Neural cell (in vitro differentiated cells): ENCODE results near the gene CPSF3. TPM values are rescaled to one million over a fixed set of nuclear protein-coding genes. Genes with fewer than 3 reads are reported as not detected.

Source experiments
- H2AFZ ChIP-seq: fragments of 200-600, 300-800 bp; sonication (generic), shearing (Covaris generic); 2 replicates; pipeline ENCODE4 v1.6.0; 2014; ENCODE audit warnings: low read depth, mild to moderate bottlenecking, antibody characterized with exemption, low read length, moderate library complexity
- H3F3A ChIP-seq: fragments of 200-600 bp; shearing (Covaris generic); 2 replicates; pipeline ENCODE4 v1.6.1; 2016; ENCODE audit warnings: mild to moderate bottlenecking, moderate library complexity, mixed read lengths, antibody characterized with exemption, low read length; ENCODE audit not compliant: insufficient read depth, poor library complexity, severe bottlenecking
- H3K27ac ChIP-seq: fragments of 200-600, 300-800 bp; sonication (generic), shearing (Covaris generic); 2 replicates; pipeline ENCODE4 v1.5.1; 2014; ENCODE audit warnings: mild to moderate bottlenecking, low read length, moderate library complexity
- H3K27me3 ChIP-seq: fragments of 300-800, 200-600 bp; sonication (generic), shearing (Covaris generic); 2 replicates; pipeline ENCODE4 v1.6.0; 2014; ENCODE audit warnings: mild to moderate bottlenecking, low read depth, low read length, moderate library complexity; ENCODE audit not compliant: insufficient read depth
- H3K36me3 ChIP-seq: fragments of 300-800, 200-600 bp; sonication (generic), shearing (Covaris generic); 2 replicates; pipeline ENCODE4 v1.5.1; 2014; ENCODE audit warnings: mild to moderate bottlenecking, antibody characterized with exemption, low read length, moderate library complexity; ENCODE audit not compliant: insufficient read depth
- H3K4me2 ChIP-seq: fragments of 300-800, 200-600 bp; sonication (generic), shearing (Covaris generic); 2 replicates; pipeline ENCODE4 v1.6.0; 2014; ENCODE audit warnings: mild to moderate bottlenecking, low read length
- H3K4me3 ChIP-seq: fragments of 300-800, 200-600 bp; sonication (generic), shearing (Covaris generic); 2 replicates; pipeline ENCODE4 v1.5.1; 2014; ENCODE audit warnings: mild to moderate bottlenecking, low read length, moderate library complexity
- H3K79me2 ChIP-seq: fragments of 200-600 bp; shearing (Covaris generic); replicated peaks from 2 replicates; pipeline ENCODE4 v1.6.0; 2014; ENCODE audit warnings: mild to moderate bottlenecking, low read length, moderate library complexity; ENCODE audit not compliant: insufficient read depth
- H3K9ac ChIP-seq: fragments of 300-800, 200-600 bp; sonication (generic), shearing (Covaris generic); 2 replicates; pipeline ENCODE4 v1.6.1; 2016; ENCODE audit warnings: mild to moderate bottlenecking, low read length, mixed read lengths
- H3K9me2 ChIP-seq: fragments of 200-600 bp; shearing (Covaris generic); 2 replicates; pipeline ENCODE4 v1.6.1; 2016; ENCODE audit warnings: mild to moderate bottlenecking, low read length, mixed read lengths; ENCODE audit not compliant: insufficient read depth
- H3K9me3 ChIP-seq: fragments of 200-600, 300-800 bp; sonication (generic), shearing (Covaris generic); 2 replicates; pipeline ENCODE4 v1.6.1; 2016; ENCODE audit warnings: mild to moderate bottlenecking, mixed run types, low read length, moderate library complexity, mixed read lengths
- H4K20me1 ChIP-seq: fragments of 200-600 bp; shearing (Covaris generic); 2 replicates; pipeline ENCODE4 v1.6.1; 2016; ENCODE audit warnings: mild to moderate bottlenecking, mixed run types; ENCODE audit not compliant: insufficient read depth
- CTCF ChIP-seq: fragments of 450-650 bp; IDR thresholded peaks from 2 replicates; pipeline ENCODE4 v1.5.1; 2014; ENCODE audit warnings: antibody characterized with exemption, mild to moderate bottlenecking, moderate library complexity; ENCODE audit not compliant: poor library complexity, severe bottlenecking
- EP300 ChIP-seq: fragments of 450-650 bp; conservative IDR thresholded peaks from 2 replicates; pipeline ENCODE4 v1.6.1; 2014; ENCODE audit warnings: antibody characterized with exemption, mild to moderate bottlenecking, moderate library complexity; ENCODE audit not compliant: poor library complexity, severe bottlenecking
- EZH2 ChIP-seq: fragments of 200-600, 300-800 bp; shearing (Covaris generic), sonication (generic); IDR thresholded peaks from 2 replicates; pipeline ENCODE4 v1.6.1; 2014; ENCODE audit warnings: antibody characterized with exemption, low read length, borderline replicate concordance, mild to moderate bottlenecking; ENCODE audit not compliant: insufficient read depth, poor library complexity, severe bottlenecking
- MXI1 ChIP-seq: fragments of 450-650 bp; conservative IDR thresholded peaks from 2 replicates; pipeline ENCODE4 v1.6.1; 2014; ENCODE audit warnings: antibody characterized with exemption, mild to moderate bottlenecking; ENCODE audit not compliant: poor library complexity, severe bottlenecking
- POLR2AphosphoS5 ChIP-seq: IDR thresholded peaks from 2 replicates; pipeline ENCODE4 v1.6.1; 2012
- RAD21 ChIP-seq: fragments of 450-650 bp; conservative IDR thresholded peaks from 2 replicates; pipeline ENCODE4 v1.6.1; 2014; ENCODE audit warnings: antibody characterized with exemption, mild to moderate bottlenecking, moderate library complexity
- SMC3 ChIP-seq: fragments of 450-650 bp; conservative IDR thresholded peaks from 2 replicates; pipeline ENCODE4 v1.6.1; 2014; ENCODE audit warnings: antibody characterized with exemption, mild to moderate bottlenecking, moderate library complexity; ENCODE audit not compliant: poor library complexity
- TAF1 ChIP-seq: IDR thresholded peaks from 2 replicates; pipeline ENCODE4 v1.6.1; 2012; ENCODE audit warnings: low read depth
- polyA plus RNA-seq: library from polyadenylated mRNA; depleted of rRNA; stranded (reverse); fragments of >200 nt; gene quantifications from 2 replicates; pipeline ENCODE4 v1.2.3, GENCODE V29; 2014
- TF ChIP-seq, protein P1 (sequence below): IDR thresholded peaks from 2 replicates; pipeline ENCODE4 v1.6.1; 2012; ENCODE audit warnings: borderline replicate concordance

CPSF3 gene
- polyA plus RNA-seq, 1 donor from 2014 or later: 56.0 TPM

GRCh38 chr2:9467687-9468086, 44.2 kb downstream of the CPSF3 start:
- TF ChIP-seq SMC3 (no peak), CTCF (no peak)
- TF ChIP-seq, protein P1, sequence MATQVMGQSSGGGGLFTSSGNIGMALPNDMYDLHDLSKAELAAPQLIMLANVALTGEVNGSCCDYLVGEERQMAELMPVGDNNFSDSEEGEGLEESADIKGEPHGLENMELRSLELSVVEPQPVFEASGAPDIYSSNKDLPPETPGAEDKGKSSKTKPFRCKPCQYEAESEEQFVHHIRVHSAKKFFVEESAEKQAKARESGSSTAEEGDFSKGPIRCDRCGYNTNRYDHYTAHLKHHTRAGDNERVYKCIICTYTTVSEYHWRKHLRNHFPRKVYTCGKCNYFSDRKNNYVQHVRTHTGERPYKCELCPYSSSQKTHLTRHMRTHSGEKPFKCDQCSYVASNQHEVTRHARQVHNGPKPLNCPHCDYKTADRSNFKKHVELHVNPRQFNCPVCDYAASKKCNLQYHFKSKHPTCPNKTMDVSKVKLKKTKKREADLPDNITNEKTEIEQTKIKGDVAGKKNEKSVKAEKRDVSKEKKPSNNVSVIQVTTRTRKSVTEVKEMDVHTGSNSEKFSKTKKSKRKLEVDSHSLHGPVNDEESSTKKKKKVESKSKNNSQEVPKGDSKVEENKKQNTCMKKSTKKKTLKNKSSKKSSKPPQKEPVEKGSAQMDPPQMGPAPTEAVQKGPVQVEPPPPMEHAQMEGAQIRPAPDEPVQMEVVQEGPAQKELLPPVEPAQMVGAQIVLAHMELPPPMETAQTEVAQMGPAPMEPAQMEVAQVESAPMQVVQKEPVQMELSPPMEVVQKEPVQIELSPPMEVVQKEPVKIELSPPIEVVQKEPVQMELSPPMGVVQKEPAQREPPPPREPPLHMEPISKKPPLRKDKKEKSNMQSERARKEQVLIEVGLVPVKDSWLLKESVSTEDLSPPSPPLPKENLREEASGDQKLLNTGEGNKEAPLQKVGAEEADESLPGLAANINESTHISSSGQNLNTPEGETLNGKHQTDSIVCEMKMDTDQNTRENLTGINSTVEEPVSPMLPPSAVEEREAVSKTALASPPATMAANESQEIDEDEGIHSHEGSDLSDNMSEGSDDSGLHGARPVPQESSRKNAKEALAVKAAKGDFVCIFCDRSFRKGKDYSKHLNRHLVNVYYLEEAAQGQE: no peak
- H2AFZ ChIP-seq: no peak overlapping the region
- H3K27me3 ChIP-seq: no peaks in the 10 kb centered on the region
- no peaks in the 10 kb centered on the region for H3F3A ChIP-seq
- H3K79me2 ChIP-seq: no peaks in the 10 kb centered on the region
- no peak overlapping the region for H3K4me2 ChIP-seq
- no peaks in the 10 kb centered on the region for H3K9me2 ChIP-seq
- no peaks in the 10 kb centered on the region for H4K20me1 ChIP-seq
- no peaks in the 10 kb centered on the region for H3K36me3 ChIP-seq
- no peak overlapping the region for H3K9ac ChIP-seq
- no peaks in the 10 kb centered on the region for H3K9me3 ChIP-seq
- no peak overlapping the region for H3K4me3 ChIP-seq
- H3K27ac ChIP-seq: no peak overlapping the region

- Histone ChIP-seq H3K79me2 (no peaks in the 10 kb centered on the region), H4K20me1 (no peaks in the 10 kb centered on the region), H3F3A (no peaks in the 10 kb centered on the region), H3K27me3 (no peaks in the 10 kb centered on the region), H3K27ac (no peak overlapping the region), H3K4me2 (no peak overlapping the region), H3K9me3 (no peaks in the 10 kb centered on the region), H3K9ac (no peak overlapping the region), H2AFZ (no peak overlapping the region), H3K4me3 (no peak overlapping the region), H3K36me3 (no peaks in the 10 kb centered on the region), H3K9me2 (no peaks in the 10 kb centered on the region)
- TF ChIP-seq MXI1 (no peak), TAF1 (no peak), EP300 (no peak), POLR2AphosphoS5 (no peak), EZH2 (no peak), CTCF (no peak), RAD21 (no peak), SMC3 (no peak)
- TF ChIP-seq, protein P1: no peak
Observed at GRCh38 chr2:9471206-9471605, 47.8 kb downstream of the CPSF3 start.
